Activated T-cell treated with anti-CD3 and anti-CD28 coated beads, Interleukin-2, amount 50 U/mL, for 1 hour (primary cell): Measurements from ENCODE around the gene MTHFD2L.

Experiments used
- DNase-seq: peaks from one replicate; pipeline ENCODE4 v3.0.0-alpha.2; 2020

The MTHFD2L gene

GRCh38 chr4:74258963-74259362 is 101.0 kb downstream of the MTHFD2L start:
- no peak for DNase-seq

- DNase-seq, result no peak
These were observed 102.1 kb downstream of the MTHFD2L start for GRCh38 chr4:74260036-74260435.

- DNase-seq, result no peak
These were observed 104.6 kb downstream of the MTHFD2L start for GRCh38 chr4:74262522-74262921.

GRCh38 chr4:74263551-74263950 is 105.6 kb downstream of the MTHFD2L start:
- DNase-seq, result no peak

GRCh38 chr4:74266081-74266480 is 108.2 kb downstream of the MTHFD2L start:
- DNase-seq, result no peak

GRCh38 chr4:74267998-74268606 is 110.2 kb downstream of the MTHFD2L start:
- DNase-seq, result no peak

- no peak for DNase-seq
These were observed 110.7 kb downstream of the MTHFD2L start for GRCh38 chr4:74268643-74269042.

- no peak for DNase-seq
These were observed 120.6 kb downstream of the MTHFD2L start for GRCh38 chr4:74278490-74278889.

- no peak for DNase-seq
These were observed 121.8 kb downstream of the MTHFD2L start for GRCh38 chr4:74279716-74280115.

- no peak for DNase-seq
These were observed 125.0 kb downstream of the MTHFD2L start for GRCh38 chr4:74282926-74283325.

GRCh38 chr4:74283614-74284013 is 125.7 kb downstream of the MTHFD2L start:
- DNase-seq, result no peak

- DNase-seq, result no peak
These were observed 126.1 kb downstream of the MTHFD2L start for GRCh38 chr4:74284053-74284452.

GRCh38 chr4:74287164-74287563 is 129.2 kb downstream of the MTHFD2L start:
- DNase-seq, result no peak

GRCh38 chr4:74287791-74288190 is 129.9 kb downstream of the MTHFD2L start:
- no peak for DNase-seq

GRCh38 chr4:74291471-74291870 is 133.6 kb downstream of the MTHFD2L start:
- DNase-seq, result no peak

GRCh38 chr4:74292111-74292870 is 134.4 kb downstream of the MTHFD2L start:
- no peak for DNase-seq

GRCh38 chr4:74293558-74293957 is 135.6 kb downstream of the MTHFD2L start:
- no peak for DNase-seq

- no peak for DNase-seq
These were observed 136.8 kb downstream of the MTHFD2L start for GRCh38 chr4:74294681-74295080.

GRCh38 chr4:74297539-74297938 is 139.6 kb downstream of the MTHFD2L start:
- DNase-seq, result no peak

- no peak for DNase-seq
These were observed 146.2 kb downstream of the MTHFD2L start for GRCh38 chr4:74304095-74304625.

- DNase-seq, result no peak
These were observed 147.1 kb downstream of the MTHFD2L start for GRCh38 chr4:74305000-74305399.

GRCh38 chr4:74307170-74307569 is 149.3 kb downstream of the MTHFD2L start:
- no peak for DNase-seq

GRCh38 chr4:74308215-74308614 is 150.3 kb downstream of the MTHFD2L start, which contains the start of gene EPGN:
Gene EPGN, plus strand, starts transcription at chr4:74308470. Its CDS starts 64 bp downstream, at chr4:74308534.
- no peak for DNase-seq

GRCh38 chr4:74309223-74309622 is 151.3 kb downstream of the MTHFD2L start:
- no peak for DNase-seq
